SH-SY5Y (cell line): ENCODE data around the gene ANKRD63.

ENCODE experiments used
- GATA2 ChIP-seq: IDR thresholded peaks from 2 replicates; pipeline ENCODE4 v1.6.1; 2011; ENCODE audit warnings: mild to moderate bottlenecking, low read depth, low read length
- GATA3 ChIP-seq: IDR thresholded peaks from 2 replicates; pipeline ENCODE4 v1.6.1; 2011; ENCODE audit warnings: low read depth, mild to moderate bottlenecking, low read length, moderate library complexity

DNA sequence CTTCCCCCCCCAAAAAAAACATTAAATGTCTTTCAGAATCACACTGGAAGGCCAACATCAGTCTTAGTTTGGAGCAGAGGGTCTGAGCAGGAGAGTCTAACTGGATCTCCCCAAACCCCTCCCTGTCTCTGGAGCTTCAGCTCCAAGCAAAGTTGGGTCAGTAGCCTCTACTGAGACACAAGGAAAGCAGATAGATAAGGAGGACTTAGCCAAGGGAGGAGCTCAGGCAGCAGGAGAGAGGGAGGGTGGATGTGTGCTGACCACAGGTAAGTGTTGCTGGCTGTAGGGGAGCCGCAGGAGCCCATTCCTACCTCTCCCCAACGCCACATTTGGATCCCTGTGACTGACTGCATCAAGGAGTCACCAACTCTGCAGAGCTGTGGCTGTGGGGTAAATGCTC, 17.9 kb upstream of the ANKRD63 start:
- TF ChIP-seq GATA2 (no peak), GATA3 (no peak)
